GM12874 (cell line): ENCODE results near the gene KCNC3.

Experiments used
- CTCF ChIP-seq: IDR thresholded peaks from 2 replicates; pipeline ENCODE4 v1.5.1; 2011; ENCODE audit warnings: low read depth, mild to moderate bottlenecking, control low read depth, low read length, moderate library complexity; ENCODE audit not compliant: insufficient read depth

The KCNC3 gene

GRCh38 chr19:50344661-50345318 lies 15.6 kb upstream of the KCNC3 start:
- no peak for TF ChIP-seq CTCF

- TF ChIP-seq CTCF, result no peak
Observed at GRCh38 chr19:50341091-50341564, 12.0 kb upstream of the KCNC3 start.

- no peak for TF ChIP-seq CTCF
Observed at GRCh38 chr19:50340331-50340730, 11.2 kb upstream of the KCNC3 start.

GRCh38 chr19:50334741-50335421 lies 5.7 kb upstream of the KCNC3 start:
- no peak for TF ChIP-seq CTCF

GRCh38 chr19:50333737-50334617 lies 4.8 kb upstream of the KCNC3 start:
- TF ChIP-seq CTCF, result no peak

- no peak for TF ChIP-seq CTCF
Observed at GRCh38 chr19:50333235-50333736, 4.1 kb upstream of the KCNC3 start.

GRCh38 chr19:50332244-50333038 lies 3.3 kb upstream of the KCNC3 start:
- no peak for TF ChIP-seq CTCF
